GM18909 (cell line): ENCODE results near the gene MRPS25.

ENCODE experiments used
- ATAC-seq: cut with Tn5 transposase; IDR thresholded peaks from one replicate; pipeline ENCODE4 v1.9.1; 2021; ENCODE audit warnings: mild to moderate bottlenecking; ENCODE audit not compliant: unreplicated experiment, poor library complexity

Gene MRPS25

DNA sequence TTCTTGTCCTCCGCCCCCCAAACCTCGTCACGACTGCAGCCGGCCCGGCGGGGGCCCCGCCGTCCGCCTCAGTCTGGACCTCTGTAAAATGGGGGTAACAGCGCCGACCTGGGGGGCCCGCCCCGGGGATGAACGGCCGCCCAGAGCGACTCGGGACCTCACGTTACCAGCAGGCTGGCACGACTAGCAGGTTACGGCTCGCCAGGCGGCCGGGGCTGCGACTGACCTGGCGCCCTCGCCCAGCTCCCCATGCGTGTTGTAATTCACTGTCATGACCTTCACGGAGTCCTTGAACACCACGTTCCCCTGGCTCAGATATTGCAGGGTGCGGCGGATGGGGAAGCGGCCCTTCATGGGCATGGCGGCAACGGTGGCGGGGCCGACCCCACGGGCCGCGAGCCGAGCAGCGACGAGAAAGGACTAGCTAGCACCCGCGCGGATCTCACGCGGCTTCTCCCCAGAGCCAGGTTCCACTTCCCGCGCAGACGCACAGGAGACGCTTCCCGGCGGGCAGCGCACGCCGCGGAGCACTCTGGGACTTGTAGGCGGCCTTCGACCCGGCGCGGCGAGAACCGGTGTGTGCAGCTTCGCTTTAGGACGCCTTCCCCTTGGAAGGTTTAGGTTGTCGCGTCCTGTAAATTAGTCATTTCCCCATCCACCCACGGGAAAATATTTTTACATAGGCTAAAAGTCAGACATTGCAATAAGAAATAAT is at the start of gene MRPS25:
Gene MRPS25 (minus strand): TSS at position 481 of the 715 bp plus-strand sequence. CDS start 121 bp downstream, at position 360.
- ATAC-seq, result peak; percentile 96

DNA sequence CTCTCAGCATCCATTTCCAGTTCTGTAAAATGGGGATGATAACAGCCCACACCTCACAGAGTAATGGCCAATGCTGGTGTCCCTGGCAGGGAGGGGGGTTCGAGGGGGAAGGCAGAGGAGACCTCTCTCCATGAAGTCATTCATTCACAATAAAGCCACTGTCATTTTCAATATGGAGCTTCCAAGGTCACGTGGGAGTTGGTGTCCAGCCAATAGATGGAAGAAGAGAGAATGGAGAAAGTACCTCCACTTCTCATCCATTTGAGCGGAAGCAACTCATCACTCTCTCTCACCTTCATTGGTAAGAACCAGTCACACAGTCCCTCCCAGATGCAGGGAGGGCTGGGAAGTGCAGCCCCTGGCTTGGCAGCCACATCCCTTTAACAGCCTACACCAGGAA is 48.8 kb upstream of the MRPS25 start:
- ATAC-seq, result no peak

DNA sequence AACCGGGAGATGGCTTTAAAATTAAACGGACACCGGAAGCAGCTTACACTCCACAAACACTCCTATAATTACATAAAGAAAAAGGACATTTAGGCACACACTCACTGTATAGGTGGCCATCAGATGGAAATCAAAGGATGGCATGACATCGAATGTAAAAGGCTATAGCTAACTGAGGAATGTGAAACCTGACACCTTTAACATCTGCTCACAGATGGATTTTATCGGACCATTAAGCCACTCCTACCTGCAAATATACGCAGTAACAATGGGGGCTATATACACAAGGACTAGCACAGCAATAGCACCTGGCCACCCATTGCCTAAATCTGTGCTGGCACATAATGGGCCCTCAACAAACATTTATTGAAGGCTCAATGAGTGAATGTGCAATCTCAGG is 48.4 kb upstream of the MRPS25 start:
- no peak for ATAC-seq

DNA sequence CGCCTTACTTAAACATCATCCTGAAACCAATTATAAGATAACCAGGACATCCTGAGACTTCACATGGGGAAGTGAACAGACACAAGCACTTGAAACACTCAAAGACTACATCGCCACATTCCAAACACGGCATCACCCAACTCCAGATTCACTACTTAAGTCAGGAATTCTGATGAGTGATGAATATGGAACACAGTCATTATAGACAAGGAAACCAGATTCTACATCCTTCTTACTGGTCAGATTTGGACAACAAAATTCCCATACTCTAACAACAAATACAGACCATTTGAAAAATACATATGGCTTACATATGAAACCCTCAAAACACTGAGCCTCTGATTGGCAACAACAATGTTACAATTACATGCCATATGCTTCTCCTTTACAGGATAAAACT is 46.9 kb upstream of the MRPS25 start:
- ATAC-seq, result no peak

DNA sequence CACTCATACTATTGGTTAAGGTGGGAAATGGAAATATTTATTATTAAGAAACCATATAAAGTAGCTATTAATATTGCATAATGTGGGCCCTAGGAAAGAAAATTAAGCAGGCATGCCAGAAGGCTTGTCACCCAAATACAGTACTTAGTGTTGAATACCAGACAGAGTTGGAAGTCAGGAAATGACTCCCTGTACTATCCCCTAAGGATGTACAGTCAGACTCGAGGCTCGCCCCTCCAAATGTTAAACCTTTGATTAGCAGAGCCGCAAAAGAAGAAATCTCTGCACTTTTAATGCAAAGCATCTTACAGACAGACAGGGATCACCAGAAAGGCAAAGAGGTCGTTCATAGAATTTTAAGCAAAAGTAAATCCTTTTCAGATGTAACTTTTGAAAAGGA is 45.1 kb upstream of the MRPS25 start:
- ATAC-seq, result no peak

DNA sequence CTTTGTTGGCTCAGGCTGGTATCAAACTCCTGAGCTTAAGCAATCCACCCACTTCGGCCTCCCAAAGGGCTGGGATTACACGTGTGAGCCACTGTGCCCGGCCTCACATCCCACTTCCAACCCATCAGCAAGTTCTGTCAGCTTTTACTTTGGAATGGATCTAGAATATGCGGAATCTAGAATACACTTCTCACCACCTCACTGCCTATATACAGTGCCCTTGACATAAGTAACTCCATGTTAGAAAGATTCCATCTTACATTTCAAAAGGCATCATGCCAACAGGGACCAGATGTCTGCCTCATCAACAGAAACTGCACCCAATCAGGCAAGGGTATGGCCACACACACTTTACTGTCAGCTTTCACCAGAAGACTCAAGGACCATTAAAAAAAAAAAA is 43.8 kb upstream of the MRPS25 start:
- no peak for ATAC-seq

DNA sequence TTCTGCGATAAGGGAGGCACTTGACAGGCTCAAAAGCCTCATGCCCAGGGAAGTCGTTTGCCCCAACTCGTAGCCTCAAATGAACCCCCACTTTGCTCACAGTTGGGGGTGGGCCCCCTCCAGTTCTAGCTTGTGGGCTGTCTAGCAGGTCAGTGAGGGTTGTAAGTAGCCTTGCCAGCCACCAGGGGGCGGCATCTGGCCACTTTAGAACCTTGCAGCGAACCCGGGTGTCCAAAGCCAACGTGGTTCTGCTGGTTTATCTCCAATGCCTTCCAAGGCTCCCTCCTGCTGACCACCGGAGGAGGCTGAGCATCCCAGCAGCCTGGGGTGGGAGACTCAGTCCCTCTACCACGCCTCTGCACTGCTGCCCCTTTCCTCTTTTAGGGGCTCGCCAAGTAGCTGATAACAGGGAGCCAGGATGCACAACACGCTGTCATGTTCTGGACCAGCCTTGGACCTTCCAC is 43.0 kb upstream of the MRPS25 start:
- peak; percentile 86 for ATAC-seq

DNA sequence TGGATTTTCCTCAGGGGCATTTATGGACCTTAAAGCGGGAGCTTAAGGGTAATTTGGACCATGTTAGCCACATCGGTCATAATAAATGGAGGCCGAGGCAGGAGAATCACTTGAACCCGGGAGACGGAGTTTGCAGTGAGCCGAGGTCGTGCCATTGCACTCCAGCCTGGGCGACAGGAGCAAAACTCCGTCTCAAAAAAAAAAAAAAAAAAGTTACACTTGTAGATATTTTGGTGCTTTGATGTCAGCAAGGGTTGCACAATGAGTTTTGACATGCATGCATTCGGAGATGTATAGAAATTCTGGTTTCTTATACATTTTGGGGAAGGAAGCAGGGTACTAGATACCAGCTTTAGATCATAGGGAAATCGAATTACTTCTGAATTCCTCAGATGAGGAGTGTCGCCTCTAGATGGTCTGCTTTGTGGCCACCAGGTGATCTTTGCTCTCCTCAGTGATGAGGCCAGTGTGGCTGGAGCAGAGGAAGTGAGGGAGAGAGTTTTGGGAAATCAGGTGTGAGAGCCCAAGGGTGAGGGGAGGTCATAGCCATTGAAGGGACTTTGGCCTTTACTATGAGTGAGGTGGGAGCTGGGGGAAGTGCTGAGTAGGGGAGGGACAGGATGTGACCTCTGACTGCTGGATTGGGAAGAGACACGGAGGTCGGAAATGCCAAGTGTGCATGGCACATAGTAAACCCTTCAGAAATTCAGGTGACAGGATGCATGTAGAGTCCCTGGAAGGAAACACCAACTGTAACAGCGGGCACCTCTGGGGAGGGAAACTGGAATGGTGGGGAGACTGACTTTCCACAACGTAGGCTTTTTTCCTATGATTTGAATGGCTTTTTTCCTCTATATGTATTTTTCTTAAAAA is 42.2 kb upstream of the MRPS25 start:
- ATAC-seq, result no peak

DNA sequence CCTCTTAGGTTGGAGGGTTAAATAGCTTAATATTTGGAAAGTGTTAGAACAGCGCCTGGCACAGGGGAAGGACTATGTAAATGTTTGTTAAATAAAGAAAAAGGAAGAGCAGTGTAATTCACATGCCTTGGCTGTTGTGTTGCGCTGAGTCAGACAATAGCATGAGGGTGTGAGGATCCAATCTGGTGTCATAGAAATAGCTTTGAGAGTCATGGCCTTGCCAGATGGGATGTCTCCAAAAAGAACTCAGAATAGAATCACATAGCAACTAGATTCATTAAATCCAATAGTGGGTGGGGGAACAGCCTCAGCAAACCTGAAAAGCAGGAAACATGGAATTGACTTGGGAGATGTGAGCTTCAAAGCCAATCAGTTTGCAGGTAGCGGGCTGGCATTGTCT is 37.7 kb upstream of the MRPS25 start:
- no peak for ATAC-seq

DNA sequence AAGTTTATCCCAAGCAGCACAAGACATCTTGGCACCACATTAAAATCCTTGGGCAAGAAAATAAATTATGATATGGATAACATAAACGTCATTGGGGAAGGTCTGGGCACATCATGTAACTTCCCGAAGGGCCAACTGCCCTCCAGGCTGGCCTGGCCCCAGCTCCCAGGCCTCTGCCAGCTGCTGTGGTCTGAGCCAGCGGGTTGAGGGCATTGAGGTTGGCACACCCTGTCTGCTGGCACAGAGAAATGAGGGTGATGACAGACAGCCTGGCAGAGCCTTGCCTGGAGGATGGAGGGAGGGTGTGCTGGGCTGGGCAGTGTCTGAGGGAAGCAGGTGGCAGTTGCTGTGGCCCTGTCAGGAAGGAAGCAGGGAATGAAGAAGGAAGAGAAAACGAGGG is 37.1 kb upstream of the MRPS25 start:
- no peak for ATAC-seq

DNA sequence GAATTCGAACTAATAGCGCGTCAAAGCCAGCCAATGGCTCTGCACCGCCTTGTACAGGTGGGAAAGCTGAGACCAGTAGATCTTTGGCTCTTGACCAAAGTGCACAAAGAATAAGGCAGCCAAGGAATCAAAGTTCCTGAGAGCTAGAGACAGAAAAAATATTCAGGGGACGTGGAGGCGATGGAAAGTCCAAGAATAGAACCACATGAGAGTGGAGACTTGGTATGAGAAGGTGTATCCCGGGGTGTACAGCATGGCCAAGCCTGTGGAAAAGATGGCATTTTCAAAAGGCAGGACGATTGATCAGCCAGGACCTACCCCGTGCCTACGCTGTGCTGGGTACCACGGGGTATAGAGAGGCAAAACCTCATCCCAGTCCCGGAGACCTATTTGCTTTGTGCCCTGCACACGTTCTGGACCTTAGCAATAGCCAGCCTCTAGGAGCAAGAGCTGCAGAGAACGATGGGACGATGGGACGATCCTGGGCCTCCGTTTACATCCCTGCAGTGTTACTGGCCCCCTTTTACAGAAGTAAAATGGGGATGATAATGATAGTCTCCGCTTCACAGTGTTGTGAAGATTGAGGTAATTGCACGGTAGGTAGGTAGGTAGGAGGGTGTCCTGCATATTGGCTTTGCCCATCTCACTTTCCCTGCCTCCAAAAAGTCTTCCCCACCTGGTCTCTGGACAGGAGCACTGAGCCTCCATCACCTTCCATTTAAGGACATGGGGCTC is 34.4 kb upstream of the MRPS25 start:
- peak; percentile 30 for ATAC-seq

DNA sequence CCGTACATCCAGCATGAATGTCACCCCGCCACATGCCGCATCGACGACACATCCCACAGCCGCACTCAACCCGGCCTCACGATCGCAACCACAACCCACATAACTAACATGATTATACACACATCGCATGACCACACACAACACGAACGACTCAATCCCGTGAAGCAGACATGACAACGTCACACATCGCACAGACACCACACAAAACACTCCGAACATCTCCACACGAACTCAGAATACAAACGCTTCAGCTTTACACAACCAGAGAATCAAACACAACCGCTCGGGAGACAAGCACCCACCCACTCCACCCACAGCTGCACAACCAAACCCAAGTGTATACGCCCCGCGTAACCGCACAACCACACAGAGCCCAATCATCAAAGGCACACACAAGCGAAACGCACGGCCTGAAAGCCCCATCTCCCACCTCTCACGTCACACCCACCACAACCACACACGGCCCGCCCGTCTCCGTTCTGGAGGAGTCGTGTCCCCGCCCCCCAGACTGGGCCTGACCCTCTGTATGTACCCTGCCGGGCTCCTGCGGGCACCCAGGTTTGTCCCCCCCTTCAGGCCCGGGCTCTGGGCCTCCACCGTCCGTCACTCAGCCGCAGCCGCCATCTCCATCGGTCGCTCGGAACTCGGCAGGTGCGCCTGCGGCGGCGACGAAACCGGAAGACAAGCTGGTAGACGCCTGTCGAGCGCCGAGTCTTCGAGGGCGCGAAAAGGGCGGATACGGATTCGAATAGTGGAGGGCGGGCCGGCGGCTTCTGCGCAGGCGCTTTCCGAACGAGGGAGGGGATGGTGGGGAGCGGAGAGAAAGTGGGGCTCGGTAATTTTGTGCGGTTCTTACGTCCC is 33.6 kb upstream of the MRPS25 start, which contains the start of gene RBSN:
Gene RBSN (minus strand): TSS at position 646 of the 861 bp plus-strand sequence. CDS start 3,028 bp downstream, outside the sequence.
- ATAC-seq, result peak; percentile 92

DNA sequence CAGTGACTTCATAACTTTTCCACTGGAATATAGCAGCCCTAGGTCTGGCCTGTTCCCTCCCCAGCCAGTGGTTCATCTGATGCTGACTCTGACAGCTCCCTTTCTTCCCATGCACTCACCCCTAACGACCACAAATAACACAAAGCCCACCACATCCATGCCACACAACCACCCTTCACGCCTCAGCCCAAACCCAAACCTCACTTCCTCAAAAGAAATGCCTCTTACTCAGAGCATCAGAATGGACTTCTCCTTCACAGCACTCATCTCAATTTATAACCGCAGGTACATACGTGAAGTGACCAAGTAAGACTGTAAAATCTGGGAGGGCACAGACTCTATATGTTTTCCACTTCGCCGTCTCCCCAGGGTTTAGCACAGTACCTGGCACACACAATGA is 32.8 kb upstream of the MRPS25 start:
- no peak for ATAC-seq

DNA sequence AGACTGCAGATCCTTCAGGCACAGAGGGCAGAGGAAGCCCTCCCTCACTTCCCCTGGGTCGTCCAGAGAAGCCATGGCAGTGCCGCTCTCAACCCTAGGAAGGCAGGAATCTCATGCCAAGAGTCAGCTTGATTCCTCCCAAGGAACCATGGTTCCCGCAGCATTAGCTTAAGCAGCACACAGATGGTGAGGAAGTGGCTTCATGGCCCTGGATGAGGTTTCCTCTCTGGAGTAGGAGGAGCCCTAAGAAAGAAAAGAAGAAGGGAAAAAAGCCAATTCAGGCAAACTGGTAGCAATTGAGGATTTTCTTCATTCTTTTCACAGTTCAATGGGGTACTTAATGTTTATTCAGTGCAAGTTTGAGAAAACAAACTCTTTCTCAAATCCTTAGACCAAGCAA is 30.9 kb upstream of the MRPS25 start:
- ATAC-seq, result no peak

DNA sequence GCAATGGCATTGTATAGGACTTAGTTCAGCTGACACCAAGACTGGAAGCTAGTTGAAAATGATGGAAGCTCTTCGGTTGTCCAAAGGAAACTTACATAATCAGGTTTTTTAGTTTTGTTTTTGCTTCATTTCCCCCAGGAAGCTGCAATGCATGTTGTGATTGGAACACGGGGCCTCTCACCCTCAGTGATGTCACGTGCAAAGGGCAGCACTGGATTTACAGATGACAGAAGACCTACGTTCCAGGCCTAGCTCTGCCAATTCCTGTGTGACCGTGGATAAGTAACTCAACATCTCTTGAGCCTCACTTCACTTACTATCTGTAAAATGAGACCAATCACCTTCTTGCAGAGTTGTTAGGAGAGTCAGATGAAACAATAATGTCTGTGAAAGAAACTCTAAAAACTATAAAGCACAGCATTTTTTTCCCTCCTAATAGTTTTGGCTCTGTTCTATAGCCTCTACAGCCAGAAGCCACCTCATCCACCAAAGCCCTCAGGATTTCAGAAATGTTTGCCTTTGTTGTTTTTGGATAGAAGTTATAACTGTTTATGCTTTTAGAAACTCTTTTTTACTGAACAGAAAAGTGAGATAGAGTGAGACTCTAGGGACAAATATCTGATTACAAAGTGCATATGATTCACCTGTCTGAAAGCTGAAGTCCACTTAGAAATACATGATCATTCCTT is 29.2 kb upstream of the MRPS25 start:
- ATAC-seq, result no peak

DNA sequence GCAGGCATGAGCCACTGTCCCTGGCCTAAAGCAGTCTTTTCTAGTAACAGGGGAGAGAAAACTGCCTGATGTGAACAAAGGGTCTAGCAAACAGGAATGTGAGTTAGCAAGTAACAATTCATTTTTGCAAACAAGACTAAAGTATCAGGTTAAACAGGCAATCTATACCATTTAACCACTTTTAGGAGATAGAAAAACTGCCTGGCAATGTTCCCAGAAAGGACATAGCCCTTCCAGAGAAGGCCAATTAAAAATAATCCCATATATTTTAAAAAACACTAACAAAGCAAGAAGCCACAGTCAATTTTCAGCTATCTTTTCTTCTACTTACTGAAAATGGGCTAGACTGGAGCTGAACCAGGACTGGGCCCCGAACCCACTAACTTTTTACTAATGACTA is 27.6 kb upstream of the MRPS25 start:
- no peak for ATAC-seq

DNA sequence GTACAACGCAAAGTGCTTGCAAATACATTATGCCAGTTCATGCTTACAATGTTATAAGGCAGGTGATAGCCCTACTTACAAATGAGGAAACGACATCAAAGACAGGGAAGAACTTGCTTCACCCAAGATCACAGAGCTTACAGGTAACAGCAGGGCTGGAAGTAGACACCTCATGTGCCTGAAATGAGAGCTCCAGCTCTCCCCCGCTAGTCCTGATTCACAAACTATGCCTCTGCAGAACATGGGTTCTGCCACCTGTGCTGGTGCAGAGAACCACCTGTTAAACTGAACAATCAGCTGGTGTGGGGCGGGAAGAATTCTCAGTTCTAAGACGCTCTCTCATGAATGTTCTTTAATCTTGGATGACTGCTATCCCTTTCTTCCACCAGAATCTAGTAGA is 26.5 kb upstream of the MRPS25 start:
- no peak for ATAC-seq

DNA sequence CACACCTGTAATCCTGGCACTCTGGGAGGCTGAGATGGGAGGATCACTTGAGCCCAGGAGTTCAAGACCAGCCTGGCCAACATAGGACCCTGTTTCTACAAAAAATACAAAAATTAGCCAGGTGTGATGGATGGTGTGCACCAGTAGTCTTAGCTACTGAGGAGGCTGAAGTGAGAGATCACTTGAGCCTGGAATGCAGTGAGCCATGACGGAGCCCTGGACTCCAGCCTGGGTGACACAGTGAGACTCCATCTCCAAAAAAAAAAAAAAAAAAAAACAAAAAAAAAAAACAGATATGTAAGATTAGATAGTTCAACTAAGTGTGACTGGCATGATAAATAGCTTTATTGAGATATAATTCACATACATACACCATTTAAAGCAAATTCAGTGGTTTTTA is 24.1 kb upstream of the MRPS25 start:
- no peak for ATAC-seq

DNA sequence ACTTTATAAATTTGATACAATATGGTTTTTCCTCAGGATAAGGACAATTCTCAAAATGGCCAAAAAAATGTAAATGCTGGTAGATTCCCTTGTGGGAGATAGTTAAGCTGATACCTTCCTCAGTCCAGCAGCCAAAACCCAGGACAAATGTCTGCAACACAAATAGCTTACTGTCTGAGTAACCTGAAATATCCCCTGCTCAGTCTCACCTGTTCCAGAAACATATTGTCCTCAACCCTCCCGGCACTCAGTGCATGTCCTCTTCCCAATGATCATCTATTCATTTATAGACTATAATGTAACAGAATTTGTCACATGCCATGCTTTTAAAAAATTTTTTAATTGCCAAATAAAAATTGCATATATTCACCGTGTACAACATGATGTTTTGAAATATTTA is 21.6 kb upstream of the MRPS25 start:
- no peak for ATAC-seq
